Neuronal stem cell (in vitro differentiated cells): ENCODE measurements around the gene RYR2.

Experiments
- DNase-seq: peaks from one replicate; pipeline ENCODE4 v3.0.0-alpha.2; 2013; ENCODE audit warnings: low spot score
- H2AFZ ChIP-seq: one replicate; pipeline ENCODE4 v1.6.1; 2013; ENCODE audit warnings: mild to moderate bottlenecking, low read length, inconsistent platforms
- H2AK5ac ChIP-seq: 2 replicates; pipeline ENCODE4 v1.6.1; 2013; ENCODE audit warnings: low read depth, mild to moderate bottlenecking, inconsistent platforms, low read length, moderate library complexity, mixed read lengths
- H2BK120ac ChIP-seq: 2 replicates; pipeline ENCODE4 v1.6.1; 2013; ENCODE audit warnings: low read depth, mild to moderate bottlenecking, inconsistent platforms, low read length, moderate library complexity, mixed read lengths
- H2BK12ac ChIP-seq: one replicate; pipeline ENCODE4 v1.6.1; 2013; ENCODE audit warnings: low read length, inconsistent platforms
- H2BK15ac ChIP-seq: 2 replicates; pipeline ENCODE4 v1.6.1; 2013; ENCODE audit warnings: mild to moderate bottlenecking, low read length, inconsistent platforms, mixed read lengths
- H2BK5ac ChIP-seq: one replicate; pipeline ENCODE4 v1.6.1; 2013; ENCODE audit warnings: inconsistent platforms, mild to moderate bottlenecking, low read length, moderate library complexity
- H3K14ac ChIP-seq: one replicate; pipeline ENCODE4 v1.6.1; 2013; ENCODE audit warnings: low read length, inconsistent platforms
- H3K18ac ChIP-seq: 2 replicates; pipeline ENCODE4 v1.6.1; 2013; ENCODE audit warnings: low read length, inconsistent platforms
- H3K23ac ChIP-seq: 2 replicates; pipeline ENCODE4 v1.6.1; 2013; ENCODE audit warnings: low read depth, mild to moderate bottlenecking, mixed read lengths, low read length, inconsistent platforms; ENCODE audit not compliant: poor library complexity
- H3K27ac ChIP-seq: replicated peaks from 3 replicates; pipeline ENCODE4 v1.5.1; 2013; ENCODE audit warnings: low read length, inconsistent platforms
- H3K27me3 ChIP-seq, 3 experiments: 2 replicates each; pipeline ENCODE4 v1.6.1; 2013; ENCODE audit warnings: low read length in 3 of 3, mild to moderate bottlenecking in 2 of 3, inconsistent platforms in 1 of 3, low read depth in 1 of 3, mixed read lengths in 1 of 3, moderate library complexity in 1 of 3; ENCODE audit not compliant: control insufficient read depth in 3 of 3, insufficient read depth in 3 of 3
- H3K36me3 ChIP-seq, 2 donors: replicated peaks in 1 of 2; 2 replicates each; pipeline ENCODE4 v1.6.1; 2013; ENCODE audit warnings: low read length in 2 of 2; ENCODE audit not compliant: control insufficient read depth in 2 of 2, insufficient read depth in 2 of 2
- H3K4ac ChIP-seq: 2 replicates; pipeline ENCODE4 v1.6.1; 2013; ENCODE audit warnings: inconsistent platforms, mild to moderate bottlenecking, low read length, moderate library complexity
- H3K4me1 ChIP-seq, 2 donors: 1 replicate in 1 of 2; 2 replicates in 1 of 2; pipeline ENCODE4 v1.6.1; 2013; ENCODE audit warnings: low read length in 2 of 2, low read depth in 1 of 2; ENCODE audit not compliant: control insufficient read depth in 2 of 2, insufficient read depth in 1 of 2
- H3K4me2 ChIP-seq: one replicate; pipeline ENCODE4 v1.6.1; 2013; ENCODE audit warnings: mild to moderate bottlenecking, low read length, inconsistent platforms; ENCODE audit not compliant: insufficient read depth, poor library complexity, severe bottlenecking
- H3K4me3 ChIP-seq, 2 donors: 2 replicates each; pipeline ENCODE4 v1.5.1; 2013; ENCODE audit warnings: low read length in 2 of 2, mild to moderate bottlenecking in 2 of 2, inconsistent platforms in 1 of 2, moderate library complexity in 1 of 2
- H3K79me1 ChIP-seq: one replicate; pipeline ENCODE4 v1.6.1; 2013; ENCODE audit warnings: low read depth, mild to moderate bottlenecking, inconsistent platforms, low read length, moderate library complexity
- H3K9ac ChIP-seq: one replicate; pipeline ENCODE4 v1.6.1; 2013; ENCODE audit warnings: mild to moderate bottlenecking, low read depth, low read length, inconsistent platforms; ENCODE audit not compliant: poor library complexity
- H3K9me3 ChIP-seq, 2 donors: replicated peaks in 1 of 2; 2 replicates each; pipeline versions ENCODE3 to v1.6.1; 2013; ENCODE audit warnings: low read length in 2 of 2, mild to moderate bottlenecking in 2 of 2, inconsistent platforms in 1 of 2, low read depth in 1 of 2, mixed read lengths in 1 of 2, moderate library complexity in 1 of 2; ENCODE audit not compliant: control insufficient read depth in 2 of 2, insufficient read depth in 1 of 2
- H4K8ac ChIP-seq: one replicate; pipeline ENCODE4 v1.6.1; 2013; ENCODE audit warnings: low read depth, mild to moderate bottlenecking, inconsistent platforms, low read length, moderate library complexity
- H4K91ac ChIP-seq: one replicate; pipeline ENCODE4 v1.6.1; 2013; ENCODE audit warnings: low read length, low read depth, mild to moderate bottlenecking, inconsistent platforms; ENCODE audit not compliant: poor library complexity
- WGBS, 2 donors: extraction: QIAGEN DNeasy Blood & Tissue Kit; methylation state at CpG; one replicate each; pipeline ENCODE4 v1.1.7; 2013; ENCODE audit warnings: missing lambda C conversion rate in 2 of 2, mixed read lengths in 1 of 2; ENCODE audit not compliant: insufficient read length in 2 of 2, insufficient replicate concordance in 1 of 2; ENCODE audit errors: extremely low coverage in 2 of 2; 5-methylcytosine and 5-hydroxymethylcytosine counted together

The RYR2 gene

GRCh38 chr1:237111807-237112206 is 69.8 kb downstream of the RYR2 start:
- H3K9me3 ChIP-seq = no peaks in the 10 kb centered on the region
- no peak overlapping the region for H2AFZ ChIP-seq
- no peaks in the 10 kb centered on the region for H3K27me3 ChIP-seq
- no peaks in the 10 kb centered on the region for H3K79me1 ChIP-seq
- no peak overlapping the region for H2BK5ac ChIP-seq
- H3K23ac ChIP-seq = no peak overlapping the region
- no peak overlapping the region for H2AK5ac ChIP-seq
- no peak for DNase-seq
- H3K14ac ChIP-seq = no peak overlapping the region
- no peak overlapping the region for H4K91ac ChIP-seq
- no peak overlapping the region for H2BK12ac ChIP-seq
- H2BK120ac ChIP-seq = no peak overlapping the region
- no CpG with 5 or more reads among the region's 2 CpGs for WGBS, 2 donors
- H3K18ac ChIP-seq = no peak overlapping the region
- no peak overlapping the region for H4K8ac ChIP-seq
- no peaks in the 10 kb centered on the region for H3K36me3 ChIP-seq
- H3K27ac ChIP-seq = no peak overlapping the region
- peaks cover 0 to 4% of the 10 kb centered on the region in 2 donors for H3K4me1 ChIP-seq
- H3K4me3 ChIP-seq = no peak overlapping the region
- no peak overlapping the region for H3K4ac ChIP-seq
- no peak overlapping the region for H3K4me2 ChIP-seq
- H2BK15ac ChIP-seq = no peak overlapping the region
- H3K9ac ChIP-seq = no peak overlapping the region

- no peak overlapping the region for H3K14ac ChIP-seq
- H3K4ac ChIP-seq = no peak overlapping the region
- no peak overlapping the region for H2BK5ac ChIP-seq
- WGBS, 2 donors = no CpG with 5 or more reads among the region's 4 CpGs
- H3K79me1 ChIP-seq = no peaks in the 10 kb centered on the region
- H3K36me3 ChIP-seq = no peaks in the 10 kb centered on the region
- H3K4me2 ChIP-seq = no peak overlapping the region
- no peak overlapping the region for H2AK5ac ChIP-seq
- H3K4me3 ChIP-seq = no peak overlapping the region
- H2AFZ ChIP-seq = no peak overlapping the region
- H2BK120ac ChIP-seq = no peak overlapping the region
- H3K27ac ChIP-seq = no peak overlapping the region
- no peak overlapping the region for H3K9ac ChIP-seq
- no peak overlapping the region for H4K8ac ChIP-seq
- no peak for DNase-seq
- H4K91ac ChIP-seq = no peak overlapping the region
- no peaks in the 10 kb centered on the region for H3K27me3 ChIP-seq
- H3K23ac ChIP-seq = no peak overlapping the region
- H3K4me1 ChIP-seq = peaks cover 0 to 3% of the 10 kb centered on the region in 2 donors
- no peak overlapping the region for H3K18ac ChIP-seq
- H2BK15ac ChIP-seq = no peak overlapping the region
- H2BK12ac ChIP-seq = no peak overlapping the region
- H3K9me3 ChIP-seq = no peaks in the 10 kb centered on the region
These were observed 70.7 kb downstream of the RYR2 start for GRCh38 chr1:237112663-237113062.

GRCh38 chr1:237115035-237115434 is 73.1 kb downstream of the RYR2 start:
- H3K36me3 ChIP-seq = no peaks in the 10 kb centered on the region
- H3K4me2 ChIP-seq = no peak overlapping the region
- H3K4me3 ChIP-seq = no peak overlapping the region
- H3K27ac ChIP-seq = no peak overlapping the region
- H2AFZ ChIP-seq = no peak overlapping the region
- no peak for DNase-seq
- peaks cover 1% of the 10 kb centered on the region for H3K79me1 ChIP-seq
- whole genome bisulfite sequencing, 2 donors = no CpG with 5 or more reads among the region's 6 CpGs
- no peak overlapping the region for H3K9ac ChIP-seq
- H2BK12ac ChIP-seq = no peak overlapping the region
- no peaks in the 10 kb centered on the region for H3K9me3 ChIP-seq
- H3K18ac ChIP-seq = no peak overlapping the region
- H3K27me3 ChIP-seq = no peaks in the 10 kb centered on the region
- no peaks in the 10 kb centered on the region for H3K4me1 ChIP-seq
- H2BK120ac ChIP-seq = no peak overlapping the region
- no peak overlapping the region for H3K14ac ChIP-seq
- H3K4ac ChIP-seq = no peak overlapping the region
- no peak overlapping the region for H2BK5ac ChIP-seq
- no peak overlapping the region for H4K8ac ChIP-seq
- no peak overlapping the region for H4K91ac ChIP-seq
- H3K23ac ChIP-seq = no peak overlapping the region
- no peak overlapping the region for H2BK15ac ChIP-seq
- no peak overlapping the region for H2AK5ac ChIP-seq

GRCh38 chr1:237119091-237119490 is 77.1 kb downstream of the RYR2 start:
- H3K4me2 ChIP-seq = no peak overlapping the region
- H2BK12ac ChIP-seq = no peak overlapping the region
- H3K9ac ChIP-seq = no peak overlapping the region
- no peak overlapping the region for H2AFZ ChIP-seq
- no peak overlapping the region for H4K91ac ChIP-seq
- no peak overlapping the region for H3K27ac ChIP-seq
- no peak overlapping the region for H3K4ac ChIP-seq
- H3K4me3 ChIP-seq = no peak overlapping the region
- no CpG with 5 or more reads among the region's 6 CpGs for WGBS, 2 donors
- no peak overlapping the region for H2AK5ac ChIP-seq
- H4K8ac ChIP-seq = no peak overlapping the region
- H3K79me1 ChIP-seq = peaks cover 1% of the 10 kb centered on the region
- H3K18ac ChIP-seq = no peak overlapping the region
- no peaks in the 10 kb centered on the region for H3K27me3 ChIP-seq
- no peaks in the 10 kb centered on the region for H3K4me1 ChIP-seq
- H3K14ac ChIP-seq = no peak overlapping the region
- DNase-seq = no peak
- H3K23ac ChIP-seq = no peak overlapping the region
- H2BK120ac ChIP-seq = no peak overlapping the region
- no peak overlapping the region for H2BK5ac ChIP-seq
- no peaks in the 10 kb centered on the region for H3K36me3 ChIP-seq
- no peak overlapping the region for H2BK15ac ChIP-seq
- no peaks in the 10 kb centered on the region for H3K9me3 ChIP-seq
